ENCODE data around the gene MCL1.
"Not testable (repeated sequence)": the region's sequence is repeated elsewhere in the genome, so short reads cannot be mapped to it uniquely, and the experiment has no call there.

The MCL1 gene

DNA sequence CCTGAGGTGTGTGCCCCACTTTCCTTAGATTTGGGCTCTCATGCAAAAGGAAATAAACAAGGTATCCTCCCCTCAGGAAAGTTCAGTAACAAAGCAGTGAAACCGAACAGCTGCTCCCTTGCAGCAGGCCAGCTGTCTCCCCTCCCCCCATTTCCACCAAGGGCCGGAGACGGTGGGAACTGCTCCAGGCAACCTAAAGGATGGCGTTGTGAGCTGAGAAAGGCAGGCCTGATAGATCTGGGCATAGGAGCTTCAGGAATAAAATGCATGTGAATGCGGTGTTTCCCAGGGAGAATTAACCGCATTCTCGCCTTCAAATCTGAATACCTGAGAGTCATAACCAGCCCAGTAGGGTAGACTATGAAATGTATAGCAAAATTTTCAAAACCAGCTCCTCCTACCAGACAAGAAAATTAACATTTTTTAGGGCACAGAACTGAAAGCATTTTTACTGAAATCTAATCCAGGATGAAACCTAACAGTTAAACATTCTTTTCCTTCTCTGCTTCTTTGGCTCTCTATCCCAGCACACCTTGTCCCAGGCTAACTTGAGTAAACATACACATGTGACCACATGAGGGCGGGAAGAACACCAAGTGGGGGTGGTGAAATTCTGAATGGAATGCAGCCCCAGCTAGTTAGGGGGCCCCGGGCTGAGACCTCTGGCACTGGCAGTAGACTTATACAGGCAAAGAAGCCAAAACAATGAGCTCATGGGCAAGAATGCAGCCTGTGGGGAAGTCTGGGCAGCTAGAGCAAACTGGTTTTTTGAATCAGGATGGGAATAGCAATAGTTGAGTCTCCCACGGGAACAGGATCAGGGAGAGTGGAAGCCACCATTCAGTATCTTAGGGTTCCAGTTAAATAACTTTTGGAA, 11.5 kb downstream of the MCL1 start:
- peak; percentile 72 for DNase-seq

DNA sequence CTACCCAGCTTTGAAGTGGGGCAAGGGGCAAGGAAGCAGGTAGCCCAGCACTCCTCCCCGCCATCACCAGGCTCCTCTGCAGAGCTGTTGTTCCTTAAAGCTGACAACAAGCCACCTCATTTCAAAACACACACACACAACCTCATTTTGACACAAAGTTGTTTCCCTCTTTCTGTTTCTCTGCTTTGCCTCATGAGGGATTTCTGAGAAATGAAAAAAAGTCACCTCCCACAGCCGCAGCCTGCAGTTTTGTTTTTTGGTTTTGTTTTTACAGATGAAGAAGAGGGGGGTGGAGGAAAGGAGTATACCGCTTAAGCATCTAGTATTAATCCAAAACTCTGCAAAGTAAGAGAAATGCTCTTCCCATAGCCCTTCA, 12.1 kb downstream of the MCL1 start:
- peak; percentile 84 to 92 for DNase-seq

DNA sequence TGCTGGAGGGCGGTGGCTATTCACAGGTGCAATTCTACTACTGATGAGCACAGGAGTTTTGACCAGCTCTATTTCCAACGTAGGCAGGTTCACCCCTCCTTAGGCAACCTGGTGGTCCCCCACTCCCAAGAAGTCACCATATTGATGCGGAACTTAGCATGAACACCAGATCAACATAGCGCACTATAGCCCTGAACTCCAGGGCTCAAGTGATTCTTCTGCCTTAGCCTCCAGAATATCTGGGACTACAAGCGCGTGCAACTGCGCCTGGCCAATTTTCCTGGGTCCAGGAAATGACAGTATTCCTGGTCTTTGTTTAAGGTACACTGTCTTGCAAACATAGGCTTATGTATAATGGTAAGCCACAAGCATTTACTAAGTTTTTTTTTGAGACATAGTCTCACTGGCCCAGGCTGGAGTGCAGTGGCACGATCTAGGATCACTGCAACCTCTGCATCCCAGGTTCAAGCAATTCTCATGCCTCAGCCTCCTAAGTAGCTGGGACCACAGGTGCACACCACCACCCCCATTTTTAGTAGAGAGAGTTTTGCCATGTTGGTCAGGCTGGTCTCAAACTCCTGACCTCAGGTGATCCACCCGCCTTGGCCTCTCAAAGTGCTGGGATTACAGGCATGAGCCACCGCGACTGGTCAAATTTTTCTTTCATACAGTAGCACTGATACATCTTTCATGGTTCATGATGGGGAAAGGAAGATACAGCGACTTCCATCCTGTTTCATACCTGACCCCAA, 12.6 kb downstream of the MCL1 start:
- no peak for DNase-seq

DNA sequence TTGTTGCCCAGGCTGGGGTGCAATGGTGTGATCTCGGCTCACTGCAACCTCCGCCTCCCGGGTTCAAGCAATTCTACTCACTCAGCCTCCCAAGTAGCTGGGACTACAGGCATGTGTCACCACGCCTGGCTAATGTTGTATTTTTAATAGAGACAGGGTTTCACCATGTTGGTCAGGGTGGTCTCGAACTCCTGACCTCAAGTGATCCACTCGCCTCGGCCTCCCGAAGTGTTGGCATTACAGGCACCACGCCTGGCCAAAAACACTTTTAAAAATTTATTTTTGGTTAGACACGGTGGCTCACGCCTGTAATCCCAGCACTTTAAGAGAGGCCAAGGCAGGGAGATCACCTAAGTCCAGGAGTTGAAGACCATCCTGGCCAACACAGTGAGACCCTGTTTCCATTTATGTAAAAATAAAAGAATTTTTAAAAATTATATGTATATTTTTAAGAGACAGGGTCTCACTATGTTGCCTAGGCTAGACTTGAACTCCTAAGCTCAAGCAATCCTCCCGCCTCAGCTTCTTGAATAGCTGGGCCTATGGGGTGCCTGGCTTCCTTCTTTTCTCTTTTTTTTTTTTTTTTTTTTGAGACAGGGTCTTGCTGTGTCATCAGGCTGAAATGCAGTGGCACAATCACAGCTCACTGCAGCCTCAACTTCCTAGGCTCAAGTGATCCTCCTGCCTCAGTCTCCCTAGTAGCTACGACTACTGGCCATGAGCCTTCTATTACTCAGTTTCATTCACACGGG, 14.0 kb downstream of the MCL1 start:
- not testable (repeated sequence) for DNase-seq

DNA sequence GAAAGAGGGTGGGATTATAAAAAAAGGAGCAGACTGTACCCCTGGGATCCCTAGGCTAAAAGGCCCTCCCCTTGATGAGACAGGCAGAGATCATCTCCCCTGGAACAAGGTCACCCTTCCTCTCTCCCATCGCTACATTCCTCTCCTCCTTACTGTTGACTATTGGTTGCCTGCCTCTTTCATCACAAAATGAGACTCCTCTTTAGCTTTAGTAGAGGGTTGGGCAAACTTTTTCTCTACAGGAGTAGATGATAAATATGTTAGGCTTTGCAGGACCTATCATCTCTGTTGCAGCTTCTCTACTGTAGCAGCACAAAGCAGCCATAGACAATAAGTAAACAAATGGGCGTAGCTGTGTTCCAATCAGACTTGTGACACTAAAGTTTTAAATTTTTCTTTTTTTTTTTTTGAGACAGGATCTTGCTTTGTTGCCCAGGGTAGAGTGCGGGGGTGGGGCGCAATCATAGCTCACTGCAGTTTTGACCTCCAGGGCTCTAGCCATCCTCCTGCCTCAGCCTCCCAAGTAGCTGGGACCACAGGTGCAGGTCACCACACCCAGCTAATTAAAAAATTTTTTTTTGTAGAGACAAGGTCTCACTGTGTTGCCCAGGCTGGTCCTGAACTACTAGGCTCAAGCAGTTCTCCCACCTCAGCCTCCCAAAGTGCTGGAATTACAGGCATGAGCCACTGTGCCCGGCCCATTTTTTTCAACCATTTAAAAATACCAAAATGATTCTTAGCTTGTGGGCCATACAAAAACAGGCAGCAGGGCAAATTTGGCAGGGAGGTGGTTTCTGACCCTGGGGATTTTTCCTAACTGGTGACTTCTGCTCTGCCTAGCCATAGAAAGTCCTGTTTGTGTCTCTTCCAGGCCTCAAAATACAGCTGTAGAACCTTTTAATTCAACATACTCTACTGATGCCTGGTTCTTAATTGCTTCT, 15.1 kb downstream of the MCL1 start:
- peak in 1 of 2 donors; percentile 64 for DNase-seq

DNA sequence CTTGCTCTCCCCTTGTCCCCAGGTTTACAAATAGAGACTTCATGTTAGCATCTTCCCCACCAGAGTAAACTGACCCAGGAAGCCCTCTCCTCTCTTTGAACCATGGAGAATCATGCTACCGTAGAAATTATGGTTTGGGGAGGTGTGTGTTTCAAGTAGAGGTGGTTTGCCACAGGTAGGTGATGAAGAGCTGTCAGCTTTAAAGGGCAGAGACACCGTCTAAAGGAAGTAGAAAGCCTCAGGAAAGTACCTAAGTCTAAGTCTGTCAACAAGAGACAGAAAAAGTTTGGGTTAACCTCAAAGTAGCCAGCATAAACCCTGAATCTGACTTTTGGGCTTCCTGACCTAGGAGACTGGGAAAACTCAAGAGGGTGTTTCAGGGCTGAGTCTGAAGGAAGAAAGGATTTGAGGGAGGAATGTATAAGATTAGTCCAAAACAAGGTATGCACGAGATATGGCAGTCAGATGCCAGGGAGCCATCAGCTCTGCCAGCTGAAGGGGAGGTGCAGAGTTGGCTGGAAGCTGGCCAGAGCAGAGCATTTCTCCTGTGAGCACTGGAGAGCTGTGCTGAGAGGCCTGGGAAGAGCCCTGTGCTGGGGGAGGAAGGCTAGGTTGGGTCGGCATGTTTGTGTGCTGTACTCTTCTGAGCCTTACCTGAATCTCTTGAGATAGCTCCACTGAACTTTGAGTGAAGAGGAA, 15.9 kb downstream of the MCL1 start:
- DNase-seq: peak; percentile 76 to 89

DNA sequence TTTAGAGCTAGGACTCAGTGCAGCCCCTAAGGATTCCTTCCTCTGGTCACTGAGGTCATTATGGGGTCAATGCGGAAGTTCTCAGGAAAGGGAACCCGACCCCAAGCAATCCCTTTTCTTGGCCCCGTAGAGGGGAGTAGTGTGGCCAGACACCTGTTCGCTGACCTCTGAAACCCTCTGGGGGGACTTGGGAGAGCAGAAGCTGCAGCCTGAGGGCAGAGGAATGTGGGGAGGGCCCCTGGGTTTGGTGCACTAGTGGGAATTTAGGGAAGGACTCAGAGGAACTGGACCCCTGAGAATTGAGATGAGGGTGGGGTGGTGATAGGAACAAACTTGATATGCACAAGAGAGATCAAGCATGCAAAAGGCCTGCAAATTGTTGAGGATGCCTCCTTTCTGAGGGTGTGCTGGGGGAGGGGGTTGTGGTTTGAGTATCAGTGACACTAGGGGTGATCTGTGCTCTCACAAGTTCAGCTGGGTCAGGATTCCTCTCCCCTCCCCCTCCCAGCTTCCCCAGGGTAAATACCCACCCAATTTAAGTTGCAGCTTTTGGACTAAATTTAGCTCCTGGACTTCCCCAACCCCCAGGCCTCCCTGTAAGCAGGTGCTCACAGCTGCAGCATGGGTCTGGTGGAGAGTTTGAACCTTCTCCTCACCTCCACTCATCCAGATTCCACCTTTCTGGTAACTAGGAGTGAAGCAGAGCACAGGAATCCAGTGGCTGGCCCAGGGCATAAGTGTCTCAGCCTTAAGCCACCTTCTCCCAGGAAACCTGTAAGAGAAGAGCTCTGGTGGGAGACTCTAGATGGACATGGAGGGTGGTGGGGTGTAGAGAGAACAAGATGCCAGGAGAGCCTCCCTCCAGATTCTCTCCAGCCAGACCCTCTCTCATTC, 16.7 kb downstream of the MCL1 start:
- DNase-seq: peak; percentile 90 to 93

DNA sequence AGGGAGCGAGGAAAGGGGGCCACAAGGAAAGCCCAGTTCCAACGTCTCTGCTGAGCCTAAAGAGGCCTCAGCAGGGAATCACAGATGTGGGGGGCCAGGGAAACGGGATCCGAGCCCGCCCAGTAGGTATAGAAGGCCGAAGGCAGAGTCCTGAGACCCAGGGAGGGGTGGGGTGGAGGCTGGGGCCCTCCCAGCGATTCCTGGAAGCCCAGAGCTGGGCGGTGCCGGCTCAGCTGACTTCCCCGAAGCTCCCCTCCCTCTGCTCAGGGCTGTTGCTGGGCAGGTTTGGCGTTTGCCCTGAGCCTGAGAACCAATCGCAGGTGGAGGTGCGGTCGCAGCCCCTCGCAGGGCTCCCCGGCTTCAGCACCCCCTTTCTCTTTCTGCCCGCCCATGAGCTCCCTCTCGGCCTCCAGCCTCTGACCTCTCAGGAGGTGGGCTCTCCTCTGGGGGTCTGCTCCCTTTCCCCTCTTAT, 17.4 kb downstream of the MCL1 start:
- peak; percentile 96 for DNase-seq

DNA sequence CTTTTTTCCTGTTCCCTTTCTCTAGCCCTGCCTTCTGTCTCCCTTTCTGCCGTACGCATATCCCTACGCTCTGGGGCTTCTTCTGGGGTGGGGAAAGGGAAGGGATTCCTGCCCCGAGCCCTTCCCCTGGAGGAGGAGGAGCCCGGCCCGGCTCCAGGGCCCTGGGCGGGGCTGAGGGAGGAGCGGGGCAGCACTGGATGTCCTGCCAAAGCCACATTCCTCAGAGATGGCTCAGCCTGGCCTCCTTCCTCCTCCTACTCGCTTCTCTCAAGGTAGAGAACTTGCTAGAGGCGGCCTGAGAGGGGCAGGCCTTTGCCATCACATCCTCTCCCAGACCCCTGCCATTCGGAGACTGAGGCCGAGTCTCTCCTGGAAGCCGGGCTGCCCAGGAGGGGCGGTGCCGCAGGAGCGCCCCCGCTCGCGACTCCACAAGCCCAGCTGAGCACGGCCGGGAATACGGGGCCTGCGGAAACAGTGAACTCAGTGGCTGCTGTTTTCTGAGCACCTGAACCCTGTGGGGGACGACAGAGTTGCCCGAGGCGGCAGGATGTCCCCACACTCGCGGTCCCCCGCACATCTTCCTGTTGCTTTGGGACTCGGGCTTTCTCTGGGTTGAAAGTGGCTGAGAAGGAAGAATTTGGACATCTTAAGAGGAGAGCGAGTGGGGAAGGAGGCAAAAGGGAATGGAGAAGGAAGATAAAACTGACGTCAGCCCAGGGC, 18.0 kb downstream of the MCL1 start:
- DNase-seq: peak; percentile 77 to 80

DNA sequence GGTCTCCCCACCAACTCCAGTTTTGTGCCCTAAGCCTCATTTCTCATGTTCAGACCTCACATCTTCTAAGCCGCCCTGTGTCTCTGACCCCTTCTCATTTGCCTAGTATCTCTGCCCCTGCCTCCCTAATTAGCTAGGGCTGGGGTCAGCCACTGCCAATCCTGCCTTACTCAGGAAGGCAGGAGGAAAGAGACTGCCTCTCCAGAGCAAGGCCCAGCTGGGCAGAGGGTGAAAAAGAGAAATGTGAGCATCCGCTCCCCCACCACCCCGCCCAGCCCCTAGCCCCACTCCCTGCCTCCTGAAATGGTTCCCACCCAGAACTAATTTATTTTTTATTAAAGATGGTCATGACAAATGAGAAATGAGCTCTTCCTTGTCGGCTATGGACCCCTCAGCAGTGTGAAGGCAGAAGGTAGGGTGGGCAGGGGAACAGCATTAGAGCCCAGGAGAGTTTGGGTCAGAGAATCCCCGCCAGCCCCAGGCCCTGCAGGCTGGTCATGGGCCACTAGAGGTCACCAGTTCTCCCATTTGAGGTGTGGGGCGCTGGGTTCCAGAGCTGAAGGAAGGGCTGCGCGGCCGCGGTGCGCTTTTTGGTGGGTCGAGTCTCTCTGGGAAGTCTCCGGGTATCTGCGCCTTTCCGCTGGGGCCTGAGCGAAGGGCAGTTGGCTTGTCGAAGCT, 18.7 kb downstream of the MCL1 start:
- DNase-seq: peak; percentile 88 to 89

DNA sequence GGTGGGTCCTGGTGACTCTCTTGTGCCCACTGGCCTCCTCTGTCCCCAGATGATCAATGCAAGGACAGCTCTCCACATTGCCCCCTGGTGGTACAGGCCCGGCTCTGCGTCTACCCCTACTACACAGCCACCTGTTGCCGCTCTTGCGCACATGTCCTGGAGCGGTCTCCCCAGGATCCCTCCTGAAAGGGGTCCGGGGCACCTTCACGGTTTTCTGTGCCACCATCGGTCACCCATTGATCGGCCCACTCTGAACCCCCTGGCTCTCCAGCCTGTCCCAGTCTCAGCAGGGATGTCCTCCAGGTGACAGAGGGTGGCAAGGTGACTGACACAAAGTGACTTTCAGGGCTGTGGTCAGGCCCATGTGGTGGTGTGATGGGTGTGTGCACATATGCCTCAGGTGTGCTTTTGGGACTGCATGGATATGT, 19.4 kb downstream of the MCL1 start:
- DNase-seq: peak; percentile 77 to 84

DNA sequence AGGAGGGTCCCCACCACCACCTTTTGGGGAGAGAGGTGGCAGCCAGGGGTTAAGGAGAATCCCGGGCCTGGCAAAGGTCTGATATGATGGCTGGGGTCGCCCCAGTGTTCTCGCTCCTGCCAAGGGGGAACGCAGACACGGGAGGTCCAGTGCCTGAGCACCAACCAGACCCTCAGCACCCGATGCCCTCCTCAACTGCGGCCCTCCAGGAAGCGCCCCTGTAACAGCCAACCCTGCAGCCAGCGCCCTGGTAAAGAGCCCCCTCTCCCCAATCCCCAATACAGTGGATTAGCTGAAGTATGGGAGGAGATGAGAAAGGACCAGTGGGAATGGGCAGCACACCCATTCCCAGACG, 19.8 kb downstream of the MCL1 start:
- DNase-seq: no peak

DNA sequence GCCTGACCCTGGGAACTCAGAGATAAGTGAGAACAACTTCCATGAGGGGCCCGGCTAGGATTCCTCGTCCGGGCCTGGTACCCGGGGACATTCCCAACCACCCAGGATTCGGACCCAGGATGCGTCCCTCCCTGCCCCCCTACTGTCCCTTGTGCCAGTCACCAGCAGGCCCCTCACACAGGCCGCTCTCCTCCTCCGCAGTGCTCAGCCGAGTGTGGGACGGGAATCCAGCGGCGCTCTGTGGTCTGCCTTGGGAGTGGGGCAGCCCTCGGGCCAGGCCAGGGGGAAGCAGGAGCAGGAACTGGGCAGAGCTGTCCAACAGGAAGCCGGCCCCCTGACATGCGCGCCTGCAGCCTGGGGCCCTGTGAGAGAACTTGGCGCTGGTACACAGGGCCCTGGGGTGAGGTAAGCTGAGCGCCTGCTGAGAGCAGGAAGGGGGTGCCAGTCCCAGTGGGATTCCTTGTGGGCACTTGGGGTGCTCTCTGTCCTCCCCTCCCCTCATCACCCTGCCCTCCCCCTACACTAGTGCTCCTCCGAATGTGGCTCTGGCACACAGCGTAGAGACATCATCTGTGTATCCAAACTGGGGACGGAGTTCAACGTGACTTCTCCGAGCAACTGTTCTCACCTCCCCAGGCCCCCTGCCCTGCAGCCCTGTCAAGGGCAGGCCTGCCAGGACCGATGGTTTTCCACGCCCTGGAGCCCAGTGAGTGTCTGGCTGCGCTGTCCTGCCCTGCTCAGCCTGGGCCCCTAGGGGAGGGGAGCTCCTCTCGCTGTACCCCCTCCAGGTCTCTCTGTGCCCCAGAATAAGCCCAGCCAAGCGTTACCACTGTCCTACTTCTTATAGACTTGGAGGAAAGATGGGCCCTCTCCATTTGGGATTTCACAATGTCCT, 20.4 kb downstream of the MCL1 start:
- DNase-seq: no peak

DNA sequence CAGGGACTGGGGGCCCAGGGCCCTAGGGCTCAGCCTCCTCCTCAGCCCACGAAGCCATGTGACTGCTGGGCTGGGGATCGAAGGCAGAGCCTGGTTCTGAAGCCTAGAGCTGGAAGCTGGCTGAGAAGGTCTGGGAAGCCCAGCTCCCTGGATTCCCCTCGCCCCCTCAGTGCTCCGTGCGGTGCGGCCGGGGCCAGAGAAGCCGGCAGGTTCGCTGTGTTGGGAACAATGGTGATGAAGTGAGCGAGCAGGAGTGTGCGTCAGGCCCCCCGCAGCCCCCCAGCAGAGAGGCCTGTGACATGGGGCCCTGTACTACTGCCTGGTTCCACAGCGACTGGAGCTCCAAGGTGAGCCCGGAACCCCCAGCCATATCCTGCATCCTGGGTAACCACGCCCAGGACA, 21.1 kb downstream of the MCL1 start:
- no peak for DNase-seq

DNA sequence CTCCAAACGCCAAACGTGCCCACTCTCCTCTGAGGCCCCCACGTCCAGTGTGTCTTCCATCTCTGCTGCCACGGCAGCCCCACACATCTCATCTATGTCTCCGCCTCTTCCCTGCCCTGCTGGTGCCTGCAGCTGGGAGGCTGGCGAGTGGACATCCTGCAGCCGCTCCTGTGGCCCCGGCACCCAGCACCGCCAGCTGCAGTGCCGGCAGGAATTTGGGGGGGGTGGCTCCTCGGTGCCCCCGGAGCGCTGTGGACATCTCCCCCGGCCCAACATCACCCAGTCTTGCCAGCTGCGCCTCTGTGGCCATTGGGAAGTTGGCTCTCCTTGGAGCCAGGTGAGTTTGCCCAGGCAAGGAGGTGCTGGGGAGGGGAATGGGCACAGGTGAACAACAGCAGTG, 21.6 kb downstream of the MCL1 start:
- no peak for DNase-seq

DNA sequence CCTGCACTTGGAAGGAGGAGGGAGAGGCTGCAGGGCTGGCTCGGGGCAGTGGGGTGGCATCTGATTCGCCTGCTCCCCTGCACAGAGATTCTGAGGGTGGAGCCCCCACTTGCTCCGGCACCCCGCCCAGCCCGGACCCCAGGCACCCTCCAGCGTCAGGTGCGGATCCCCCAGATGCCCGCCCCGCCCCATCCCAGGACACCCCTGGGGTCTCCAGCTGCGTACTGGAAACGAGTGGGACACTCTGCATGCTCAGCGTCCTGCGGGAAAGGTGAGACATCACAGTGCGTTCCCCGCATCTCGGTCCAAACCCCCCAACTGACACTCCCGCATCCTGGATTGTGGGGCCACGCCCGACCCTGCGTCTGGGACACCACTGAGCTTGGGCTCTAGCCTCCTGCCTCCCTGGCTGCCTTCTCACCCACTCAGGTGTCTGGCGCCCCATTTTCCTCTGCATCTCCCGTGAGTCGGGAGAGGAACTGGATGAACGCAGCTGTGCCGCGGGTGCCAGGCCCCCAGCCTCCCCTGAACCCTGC, 22.3 kb downstream of the MCL1 start:
- no peak for DNase-seq

DNA sequence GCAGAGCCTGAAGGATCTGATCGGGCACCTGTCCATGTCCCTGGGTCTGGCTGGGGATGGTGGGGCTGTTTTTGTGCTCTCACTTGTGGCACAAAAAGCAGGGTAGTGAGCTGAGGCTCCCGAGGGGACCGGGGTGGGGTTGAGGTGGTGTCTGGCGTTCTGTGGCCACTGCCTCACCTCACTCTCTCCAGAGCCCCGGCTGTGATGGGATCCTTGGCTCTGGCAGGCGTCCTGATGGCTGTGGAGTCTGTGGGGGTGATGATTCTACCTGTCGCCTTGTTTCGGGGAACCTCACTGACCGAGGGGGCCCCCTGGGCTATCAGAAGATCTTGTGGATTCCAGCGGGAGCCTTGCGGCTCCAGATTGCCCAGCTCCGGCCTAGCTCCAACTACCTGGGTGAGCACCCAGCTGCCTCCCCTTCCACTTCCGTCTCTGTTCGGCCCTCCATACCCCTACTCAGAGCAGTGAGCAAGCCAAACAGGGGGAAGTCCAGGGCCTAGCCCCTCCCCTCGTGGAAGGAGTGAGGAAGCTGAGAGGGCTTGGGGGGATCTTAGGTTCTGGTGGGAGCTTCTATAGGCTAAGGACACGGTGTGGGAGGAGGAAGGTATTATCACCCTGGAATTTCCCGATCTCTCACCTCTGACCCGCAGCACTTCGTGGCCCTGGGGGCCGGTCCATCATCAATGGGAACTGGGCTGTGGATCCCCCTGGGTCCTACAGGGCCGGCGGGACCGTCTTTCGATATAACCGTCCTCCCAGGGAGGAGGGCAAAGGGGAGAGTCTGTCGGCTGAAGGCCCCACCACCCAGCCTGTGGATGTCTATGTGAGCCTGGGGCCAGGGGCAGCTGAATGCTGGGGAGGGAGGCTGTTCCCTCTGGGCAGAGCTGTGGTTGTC, 23.2 kb downstream of the MCL1 start:
- no peak for DNase-seq
